Neural cell (in vitro differentiated cells): ENCODE measurements around the gene SFXN1. TPM values are rescaled to one million over a fixed set of nuclear protein-coding genes. Genes with fewer than 3 reads are reported as not detected.

Experiments used
- H2AFZ ChIP-seq: fragments of 200-600, 300-800 bp; sonication (generic), shearing (Covaris generic); 2 replicates; pipeline ENCODE4 v1.6.0; 2014; ENCODE audit warnings: low read depth, mild to moderate bottlenecking, antibody characterized with exemption, low read length, moderate library complexity
- H3F3A ChIP-seq: fragments of 200-600 bp; shearing (Covaris generic); 2 replicates; pipeline ENCODE4 v1.6.1; 2016; ENCODE audit warnings: mild to moderate bottlenecking, moderate library complexity, mixed read lengths, antibody characterized with exemption, low read length; ENCODE audit not compliant: insufficient read depth, poor library complexity, severe bottlenecking
- H3K27ac ChIP-seq: fragments of 200-600, 300-800 bp; sonication (generic), shearing (Covaris generic); 2 replicates; pipeline ENCODE4 v1.5.1; 2014; ENCODE audit warnings: mild to moderate bottlenecking, low read length, moderate library complexity
- H3K27me3 ChIP-seq: fragments of 300-800, 200-600 bp; sonication (generic), shearing (Covaris generic); 2 replicates; pipeline ENCODE4 v1.6.0; 2014; ENCODE audit warnings: mild to moderate bottlenecking, low read depth, low read length, moderate library complexity; ENCODE audit not compliant: insufficient read depth
- H3K36me3 ChIP-seq: fragments of 300-800, 200-600 bp; sonication (generic), shearing (Covaris generic); 2 replicates; pipeline ENCODE4 v1.5.1; 2014; ENCODE audit warnings: mild to moderate bottlenecking, antibody characterized with exemption, low read length, moderate library complexity; ENCODE audit not compliant: insufficient read depth
- H3K4me2 ChIP-seq: fragments of 300-800, 200-600 bp; sonication (generic), shearing (Covaris generic); 2 replicates; pipeline ENCODE4 v1.6.0; 2014; ENCODE audit warnings: mild to moderate bottlenecking, low read length
- H3K4me3 ChIP-seq: fragments of 300-800, 200-600 bp; sonication (generic), shearing (Covaris generic); 2 replicates; pipeline ENCODE4 v1.5.1; 2014; ENCODE audit warnings: mild to moderate bottlenecking, low read length, moderate library complexity
- H3K79me2 ChIP-seq: fragments of 200-600 bp; shearing (Covaris generic); replicated peaks from 2 replicates; pipeline ENCODE4 v1.6.0; 2014; ENCODE audit warnings: mild to moderate bottlenecking, low read length, moderate library complexity; ENCODE audit not compliant: insufficient read depth
- H3K9ac ChIP-seq: fragments of 300-800, 200-600 bp; sonication (generic), shearing (Covaris generic); 2 replicates; pipeline ENCODE4 v1.6.1; 2016; ENCODE audit warnings: mild to moderate bottlenecking, low read length, mixed read lengths
- H3K9me2 ChIP-seq: fragments of 200-600 bp; shearing (Covaris generic); 2 replicates; pipeline ENCODE4 v1.6.1; 2016; ENCODE audit warnings: mild to moderate bottlenecking, low read length, mixed read lengths; ENCODE audit not compliant: insufficient read depth
- H3K9me3 ChIP-seq: fragments of 200-600, 300-800 bp; sonication (generic), shearing (Covaris generic); 2 replicates; pipeline ENCODE4 v1.6.1; 2016; ENCODE audit warnings: mild to moderate bottlenecking, mixed run types, low read length, moderate library complexity, mixed read lengths
- H4K20me1 ChIP-seq: fragments of 200-600 bp; shearing (Covaris generic); 2 replicates; pipeline ENCODE4 v1.6.1; 2016; ENCODE audit warnings: mild to moderate bottlenecking, mixed run types; ENCODE audit not compliant: insufficient read depth
- EP300 ChIP-seq: fragments of 450-650 bp; conservative IDR thresholded peaks from 2 replicates; pipeline ENCODE4 v1.6.1; 2014; ENCODE audit warnings: antibody characterized with exemption, mild to moderate bottlenecking, moderate library complexity; ENCODE audit not compliant: poor library complexity, severe bottlenecking
- EZH2 ChIP-seq: fragments of 200-600, 300-800 bp; shearing (Covaris generic), sonication (generic); IDR thresholded peaks from 2 replicates; pipeline ENCODE4 v1.6.1; 2014; ENCODE audit warnings: antibody characterized with exemption, low read length, borderline replicate concordance, mild to moderate bottlenecking; ENCODE audit not compliant: insufficient read depth, poor library complexity, severe bottlenecking
- MXI1 ChIP-seq: fragments of 450-650 bp; conservative IDR thresholded peaks from 2 replicates; pipeline ENCODE4 v1.6.1; 2014; ENCODE audit warnings: antibody characterized with exemption, mild to moderate bottlenecking; ENCODE audit not compliant: poor library complexity, severe bottlenecking
- POLR2AphosphoS5 ChIP-seq: IDR thresholded peaks from 2 replicates; pipeline ENCODE4 v1.6.1; 2012
- RAD21 ChIP-seq: fragments of 450-650 bp; conservative IDR thresholded peaks from 2 replicates; pipeline ENCODE4 v1.6.1; 2014; ENCODE audit warnings: antibody characterized with exemption, mild to moderate bottlenecking, moderate library complexity
- REST ChIP-seq: IDR thresholded peaks from 2 replicates; pipeline ENCODE4 v1.6.1; 2012; ENCODE audit warnings: borderline replicate concordance
- SMC3 ChIP-seq: fragments of 450-650 bp; conservative IDR thresholded peaks from 2 replicates; pipeline ENCODE4 v1.6.1; 2014; ENCODE audit warnings: antibody characterized with exemption, mild to moderate bottlenecking, moderate library complexity; ENCODE audit not compliant: poor library complexity
- TAF1 ChIP-seq: IDR thresholded peaks from 2 replicates; pipeline ENCODE4 v1.6.1; 2012; ENCODE audit warnings: low read depth
- polyA plus RNA-seq: library from polyadenylated mRNA; depleted of rRNA; stranded (reverse); fragments of >200 nt; gene quantifications from 2 replicates; pipeline ENCODE4 v1.2.3, GENCODE V29; 2014
- TF ChIP-seq, protein P1 (sequence below): fragments of 450-650 bp; IDR thresholded peaks from 2 replicates; pipeline ENCODE4 v1.5.1; 2014; ENCODE audit warnings: antibody characterized with exemption, mild to moderate bottlenecking, moderate library complexity; ENCODE audit not compliant: poor library complexity, severe bottlenecking

Gene SFXN1
- polyA plus RNA-seq, 1 donor from 2014 or later = 109 TPM

DNA sequence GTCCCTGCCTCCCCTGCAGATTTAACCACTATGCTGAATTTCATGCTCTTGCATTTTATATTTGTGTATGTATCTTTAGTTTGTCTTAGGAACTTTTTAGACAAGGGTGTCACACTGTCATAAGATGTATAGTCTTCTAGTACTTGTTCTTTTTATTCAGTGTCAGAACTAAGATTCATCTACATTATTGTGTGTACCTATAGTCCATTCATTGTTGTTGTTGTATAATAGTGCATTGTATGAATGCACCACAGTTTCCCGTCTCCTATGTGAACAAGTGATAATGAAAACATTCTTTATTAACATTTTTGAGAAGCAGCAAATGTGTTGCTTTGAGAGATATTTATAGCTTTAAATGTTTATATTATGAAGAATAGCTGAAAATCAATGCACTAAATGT is 45.9 kb downstream of the SFXN1 start:
- no peak for TF ChIP-seq POLR2AphosphoS5
- no peak for TF ChIP-seq TAF1
- no peak for TF ChIP-seq MXI1
- TF ChIP-seq, protein P1, sequence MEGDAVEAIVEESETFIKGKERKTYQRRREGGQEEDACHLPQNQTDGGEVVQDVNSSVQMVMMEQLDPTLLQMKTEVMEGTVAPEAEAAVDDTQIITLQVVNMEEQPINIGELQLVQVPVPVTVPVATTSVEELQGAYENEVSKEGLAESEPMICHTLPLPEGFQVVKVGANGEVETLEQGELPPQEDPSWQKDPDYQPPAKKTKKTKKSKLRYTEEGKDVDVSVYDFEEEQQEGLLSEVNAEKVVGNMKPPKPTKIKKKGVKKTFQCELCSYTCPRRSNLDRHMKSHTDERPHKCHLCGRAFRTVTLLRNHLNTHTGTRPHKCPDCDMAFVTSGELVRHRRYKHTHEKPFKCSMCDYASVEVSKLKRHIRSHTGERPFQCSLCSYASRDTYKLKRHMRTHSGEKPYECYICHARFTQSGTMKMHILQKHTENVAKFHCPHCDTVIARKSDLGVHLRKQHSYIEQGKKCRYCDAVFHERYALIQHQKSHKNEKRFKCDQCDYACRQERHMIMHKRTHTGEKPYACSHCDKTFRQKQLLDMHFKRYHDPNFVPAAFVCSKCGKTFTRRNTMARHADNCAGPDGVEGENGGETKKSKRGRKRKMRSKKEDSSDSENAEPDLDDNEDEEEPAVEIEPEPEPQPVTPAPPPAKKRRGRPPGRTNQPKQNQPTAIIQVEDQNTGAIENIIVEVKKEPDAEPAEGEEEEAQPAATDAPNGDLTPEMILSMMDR = no peak
- Histone ChIP-seq H3K79me2 (no peaks in the 10 kb centered on the region), H3K9ac (no peak overlapping the region), H3K4me2 (no peak overlapping the region), H4K20me1 (no peaks in the 10 kb centered on the region), H3K9me2 (no peaks in the 10 kb centered on the region), H3K9me3 (no peaks in the 10 kb centered on the region), H2AFZ (no peak overlapping the region), H3F3A (no peaks in the 10 kb centered on the region), H3K27me3 (no peaks in the 10 kb centered on the region), H3K27ac (no peak overlapping the region), H3K36me3 (peaks cover 20% of the 10 kb centered on the region), H3K4me3 (no peak overlapping the region)

DNA sequence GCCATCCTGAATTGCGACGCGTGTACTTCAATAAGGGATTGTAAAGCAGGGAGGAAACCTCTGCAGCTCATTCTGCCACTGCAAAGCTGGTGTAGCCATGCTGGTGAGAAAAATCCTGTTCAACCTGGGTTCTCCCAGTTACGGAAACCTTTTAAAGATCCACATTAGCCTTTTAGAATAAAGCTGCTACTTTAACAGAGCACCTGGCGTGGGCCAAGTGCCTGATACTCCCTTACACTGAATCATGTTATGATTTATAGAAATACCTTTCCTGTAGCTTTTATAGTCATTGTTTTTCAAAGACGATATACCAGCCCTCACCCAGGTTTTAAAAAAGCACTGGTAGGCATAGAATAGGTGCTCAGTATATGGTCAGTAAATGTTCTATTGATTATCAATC is 48.3 kb downstream of the SFXN1 start:
- Histone ChIP-seq H3K27ac (no peak overlapping the region), H3K4me2 (no peak overlapping the region), H4K20me1 (no peaks in the 10 kb centered on the region), H3K27me3 (no peaks in the 10 kb centered on the region), H3K9ac (no peak overlapping the region), H3K79me2 (no peaks in the 10 kb centered on the region), H3K4me3 (no peak overlapping the region), H2AFZ (no peak overlapping the region), H3K9me2 (no peaks in the 10 kb centered on the region), H3K9me3 (no peaks in the 10 kb centered on the region), H3F3A (no peaks in the 10 kb centered on the region), H3K36me3 (peaks cover 16% of the 10 kb centered on the region)
- TF ChIP-seq EP300 = no peak
- no peak for TF ChIP-seq POLR2AphosphoS5
- no peak for TF ChIP-seq EZH2
- no peak for TF ChIP-seq SMC3
- TF ChIP-seq MXI1 = no peak
- TF ChIP-seq RAD21 = no peak
- TF ChIP-seq REST = no peak
- no peak for TF ChIP-seq TAF1
- TF ChIP-seq, protein P1 = no peak
